Chondrocyte (in vitro differentiated cells): Measurements from ENCODE around the gene CRYL1. TPM values are rescaled to one million over a fixed set of nuclear protein-coding genes. Genes with fewer than 3 reads are reported as not detected.

Source experiments
- DNase-seq: peaks from one replicate; pipeline ENCODE4 v3.0.0; 2021; ENCODE audit warnings: mixed read lengths, low spot score
- H3K27ac Mint-ChIP-seq: one replicate; pipeline ENCODE4 v1.8.0; 2021; ENCODE audit warnings: mild to moderate bottlenecking, moderate library complexity, mixed read lengths; ENCODE audit not compliant: unreplicated experiment
- H3K27me3 Mint-ChIP-seq: 2 replicates; pipeline ENCODE4 v1.8.0; 2021; ENCODE audit warnings: low read depth, mixed read lengths
- H3K36me3 Mint-ChIP-seq: 2 replicates; pipeline ENCODE4 v1.8.0; 2021; ENCODE audit warnings: low read depth, mixed read lengths
- H3K4me1 Mint-ChIP-seq: 2 replicates; pipeline ENCODE4 v1.8.0; 2021; ENCODE audit warnings: low read depth, mild to moderate bottlenecking, mixed read lengths
- H3K4me3 Mint-ChIP-seq: one replicate; pipeline ENCODE4 v1.8.0; 2021; ENCODE audit warnings: mild to moderate bottlenecking, moderate library complexity, mixed read lengths; ENCODE audit not compliant: unreplicated experiment
- H3K9me3 Mint-ChIP-seq: 2 replicates; pipeline ENCODE4 v1.8.0; 2021; ENCODE audit warnings: low read depth, mixed read lengths
- total RNA-seq: library from RNA; stranded (reverse); gene quantifications from 3 replicates; pipeline ENCODE4 v1.2.1, GENCODE V29; 2021
- TF ChIP-seq, protein P1 (sequence below): fragments of 200-600 bp; sonication (generic); IDR thresholded peaks from 2 replicates; pipeline ENCODE4 v1.5.0; 2021; ENCODE audit warnings: antibody characterized with exemption, mild to moderate bottlenecking, moderate library complexity

CRYL1 gene
- total RNA-seq, 1 donor from 2014 or later, result 17.0 TPM

DNA sequence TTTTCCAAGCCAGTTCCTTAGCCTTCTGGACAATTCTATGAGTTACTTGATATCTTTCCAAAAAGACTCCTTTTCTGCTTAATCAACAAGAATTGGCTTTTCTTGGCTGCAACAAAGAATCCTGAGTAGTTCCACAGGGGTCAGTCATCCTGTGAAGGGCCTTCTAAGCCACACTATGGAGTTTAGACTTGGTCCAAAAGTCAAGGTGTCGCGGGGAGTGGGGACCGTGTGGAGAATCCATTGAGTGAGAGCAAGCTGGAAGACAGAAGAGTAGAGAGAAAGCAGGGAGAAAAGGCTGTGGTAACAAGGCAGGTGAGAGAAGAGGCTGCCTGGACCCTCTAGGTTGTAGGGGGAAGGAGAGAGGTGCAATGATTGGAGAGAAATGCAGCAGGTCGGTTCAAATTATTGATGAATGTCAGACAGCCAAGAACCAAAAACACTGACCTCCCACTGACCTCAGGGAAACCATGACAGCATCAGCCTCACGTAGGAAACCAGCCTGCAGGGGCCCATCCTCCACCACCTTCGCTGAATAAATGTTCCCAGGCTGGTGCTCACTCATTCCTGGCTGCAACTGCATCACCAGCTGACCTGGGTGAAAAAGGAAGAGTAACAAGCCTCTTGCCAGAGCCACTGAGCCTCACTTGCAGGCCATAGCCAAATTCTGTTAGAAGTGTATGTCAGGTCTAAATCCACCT is 34.2 kb upstream of the CRYL1 start:
- TF ChIP-seq, protein P1, sequence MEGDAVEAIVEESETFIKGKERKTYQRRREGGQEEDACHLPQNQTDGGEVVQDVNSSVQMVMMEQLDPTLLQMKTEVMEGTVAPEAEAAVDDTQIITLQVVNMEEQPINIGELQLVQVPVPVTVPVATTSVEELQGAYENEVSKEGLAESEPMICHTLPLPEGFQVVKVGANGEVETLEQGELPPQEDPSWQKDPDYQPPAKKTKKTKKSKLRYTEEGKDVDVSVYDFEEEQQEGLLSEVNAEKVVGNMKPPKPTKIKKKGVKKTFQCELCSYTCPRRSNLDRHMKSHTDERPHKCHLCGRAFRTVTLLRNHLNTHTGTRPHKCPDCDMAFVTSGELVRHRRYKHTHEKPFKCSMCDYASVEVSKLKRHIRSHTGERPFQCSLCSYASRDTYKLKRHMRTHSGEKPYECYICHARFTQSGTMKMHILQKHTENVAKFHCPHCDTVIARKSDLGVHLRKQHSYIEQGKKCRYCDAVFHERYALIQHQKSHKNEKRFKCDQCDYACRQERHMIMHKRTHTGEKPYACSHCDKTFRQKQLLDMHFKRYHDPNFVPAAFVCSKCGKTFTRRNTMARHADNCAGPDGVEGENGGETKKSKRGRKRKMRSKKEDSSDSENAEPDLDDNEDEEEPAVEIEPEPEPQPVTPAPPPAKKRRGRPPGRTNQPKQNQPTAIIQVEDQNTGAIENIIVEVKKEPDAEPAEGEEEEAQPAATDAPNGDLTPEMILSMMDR, result no peak
- no peak overlapping the region for H3K27ac Mint-ChIP-seq
- no peaks in the 10 kb centered on the region for H3K4me1 Mint-ChIP-seq
- no peaks in the 10 kb centered on the region for H3K27me3 Mint-ChIP-seq
- H3K4me3 Mint-ChIP-seq, result no peak overlapping the region
- H3K9me3 Mint-ChIP-seq, result peaks cover 4% of the 10 kb centered on the region
- DNase-seq, result no peak
- H3K36me3 Mint-ChIP-seq, result no peaks in the 10 kb centered on the region

DNA sequence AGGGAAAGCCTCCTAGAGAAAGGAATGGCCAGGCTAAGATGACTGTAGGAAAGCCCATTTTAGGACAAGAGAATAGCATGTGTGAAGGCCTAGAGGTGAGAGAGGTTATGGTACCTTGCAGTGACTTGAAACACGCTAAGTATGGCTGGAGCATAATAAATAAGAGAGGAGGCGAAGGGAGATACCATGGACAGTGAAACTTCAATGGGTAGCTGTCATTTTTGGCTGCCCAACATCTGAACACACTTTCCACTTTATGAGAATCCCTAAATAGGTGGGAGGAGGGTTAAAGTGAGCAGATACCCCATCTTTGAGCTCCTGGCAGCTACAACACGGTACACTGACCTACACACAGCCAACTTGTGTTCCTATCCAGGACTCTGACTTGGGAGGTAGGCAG is 33.3 kb upstream of the CRYL1 start:
- H3K36me3 Mint-ChIP-seq, result no peaks in the 10 kb centered on the region
- DNase-seq, result no peak
- H3K4me1 Mint-ChIP-seq, result no peaks in the 10 kb centered on the region
- TF ChIP-seq, protein P1, result no peak
- no peak overlapping the region for H3K4me3 Mint-ChIP-seq
- no peaks in the 10 kb centered on the region for H3K9me3 Mint-ChIP-seq
- no peaks in the 10 kb centered on the region for H3K27me3 Mint-ChIP-seq
- H3K27ac Mint-ChIP-seq, result no peak overlapping the region

DNA sequence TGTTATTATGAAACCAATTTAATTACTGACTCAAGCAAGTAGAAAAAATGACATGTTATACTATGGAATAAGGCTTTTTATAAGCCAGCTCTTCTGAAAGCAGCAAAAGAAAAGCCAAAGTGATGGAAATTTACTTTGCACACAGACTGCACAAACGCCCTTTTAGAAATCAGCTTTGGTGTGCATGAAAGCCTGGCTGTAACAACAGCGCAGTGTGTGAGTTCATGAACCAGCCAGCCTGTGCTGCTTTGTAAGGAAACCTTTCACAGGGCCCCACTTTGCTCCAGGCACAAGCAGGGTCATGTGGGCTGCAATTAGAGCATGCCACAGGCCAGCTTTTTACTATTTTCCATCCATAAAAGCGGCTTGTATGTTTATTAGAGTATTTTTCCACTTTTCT is 27.7 kb upstream of the CRYL1 start:
- Mint-ChIP-seq H3K9me3 (no peaks in the 10 kb centered on the region), H3K4me3 (no peak overlapping the region), H3K27ac (no peak overlapping the region), H3K4me1 (peaks cover 8% of the 10 kb centered on the region), H3K36me3 (no peaks in the 10 kb centered on the region), H3K27me3 (no peaks in the 10 kb centered on the region)
- TF ChIP-seq, protein P1, result no peak
- no peak for DNase-seq

DNA sequence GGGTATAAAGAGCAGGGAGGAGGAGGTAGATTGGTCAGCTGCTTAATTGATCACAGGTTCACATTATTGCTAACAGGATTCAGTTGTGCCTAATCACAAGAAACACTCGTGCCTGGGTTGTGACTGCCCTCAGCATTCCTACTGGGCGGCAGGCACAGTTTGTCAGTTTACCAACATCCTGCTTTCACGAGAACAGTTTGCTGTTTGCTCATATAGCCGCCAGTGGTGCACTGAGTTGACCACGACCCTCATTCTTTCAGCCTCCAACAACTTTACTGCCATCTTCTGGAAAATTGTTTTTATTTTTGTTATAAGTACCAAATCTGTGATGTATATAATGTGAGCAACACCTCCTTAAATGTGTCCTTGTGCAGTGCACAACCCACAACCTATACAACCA is 25.1 kb upstream of the CRYL1 start:
- H3K4me1 Mint-ChIP-seq, result peaks cover 8% of the 10 kb centered on the region

DNA sequence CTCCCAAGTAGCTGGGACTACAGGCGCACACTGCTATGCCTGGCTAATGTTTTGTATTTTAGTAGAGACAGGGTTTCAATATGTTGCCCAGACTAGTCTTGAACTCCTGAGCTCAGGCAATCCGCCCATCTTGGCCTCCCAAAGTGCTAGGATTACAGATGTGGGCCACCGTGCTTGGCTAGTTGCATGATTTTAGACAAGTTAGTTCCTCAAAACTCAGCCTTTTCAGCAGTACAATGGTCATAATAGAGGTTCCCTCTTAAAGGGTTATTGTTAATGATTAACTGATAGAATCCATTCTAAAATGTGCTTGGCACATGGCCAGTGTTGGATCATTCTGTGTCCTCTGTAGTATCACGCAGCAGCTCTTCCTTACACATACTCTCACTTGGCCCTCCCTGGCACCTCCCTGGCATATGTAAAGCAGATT is 21.8 kb upstream of the CRYL1 start:
- no peaks in the 10 kb centered on the region for H3K4me1 Mint-ChIP-seq
- no peak overlapping the region for H3K4me3 Mint-ChIP-seq
- H3K36me3 Mint-ChIP-seq, result no peaks in the 10 kb centered on the region
- no peak for DNase-seq
- TF ChIP-seq, protein P1, result no peak
- H3K27ac Mint-ChIP-seq, result no peak overlapping the region
- no peaks in the 10 kb centered on the region for H3K9me3 Mint-ChIP-seq
- no peaks in the 10 kb centered on the region for H3K27me3 Mint-ChIP-seq

More for the DNA sequence above, 25.1 kb upstream of the CRYL1 start:
- TF ChIP-seq, protein P1, result peak; percentile 28
- Mint-ChIP-seq H3K9me3 (no peaks in the 10 kb centered on the region), H3K27ac (no peak overlapping the region), H3K4me3 (no peak overlapping the region), H3K36me3 (no peaks in the 10 kb centered on the region), H3K27me3 (no peaks in the 10 kb centered on the region)
- no peak for DNase-seq
